T-helper 17 cell (primary cell): ENCODE data around the gene TXNDC5. TPM values are rescaled to one million over a fixed set of nuclear protein-coding genes. Genes with fewer than 3 reads are reported as not detected.
A peak's percentile ranks its signal among the peaks of the same experiment; 100 is the strongest.

Experiments used
- ATAC-seq: fragments of 150-1000 bp; cut with Tn5 transposase; 2 replicates; pipeline ENCODE4 v1.10.0; 2021; ENCODE audit warnings: mild to moderate bottlenecking, moderate library complexity
- DNase-seq, 3 donors: peaks; one replicate each; pipeline versions ENCODE4 v3.0.0 to v3.0.0-alpha.2; 2020 to 2021
- H3K9me3 ChIP-seq: one replicate; pipeline ENCODE4 v1.7.0; 2013; ENCODE audit warnings: low read length, mild to moderate bottlenecking; ENCODE audit not compliant: control insufficient read depth, poor library complexity, severe bottlenecking
- H3K27ac Mint-ChIP-seq: one replicate; pipeline ENCODE4 v1.8.0; 2022; ENCODE audit warnings: mild to moderate bottlenecking, moderate library complexity, mixed read lengths
- H3K27me3 Mint-ChIP-seq: one replicate; pipeline ENCODE4 v1.8.0; 2022; ENCODE audit warnings: mixed read lengths
- H3K36me3 Mint-ChIP-seq: one replicate; pipeline ENCODE4 v1.8.0; 2022; ENCODE audit warnings: low read depth, mixed read lengths
- H3K4me1 Mint-ChIP-seq: one replicate; pipeline ENCODE4 v1.8.0; 2022; ENCODE audit warnings: mild to moderate bottlenecking, mixed read lengths
- H3K4me3 Mint-ChIP-seq: one replicate; pipeline ENCODE4 v1.8.0; 2022; ENCODE audit warnings: mild to moderate bottlenecking, moderate library complexity, mixed read lengths
- total RNA-seq, 4 donors: library from RNA in 2 of 4; stranded (reverse) in 2 of 4; gene quantifications; one replicate each; pipeline ENCODE4 v1.2.3 and lab custom pipeline; 2022 to 2026

Gene TXNDC5
- total RNA-seq, 2 donors from 2014 or later, result 18.6 to 19.8 TPM

DNA sequence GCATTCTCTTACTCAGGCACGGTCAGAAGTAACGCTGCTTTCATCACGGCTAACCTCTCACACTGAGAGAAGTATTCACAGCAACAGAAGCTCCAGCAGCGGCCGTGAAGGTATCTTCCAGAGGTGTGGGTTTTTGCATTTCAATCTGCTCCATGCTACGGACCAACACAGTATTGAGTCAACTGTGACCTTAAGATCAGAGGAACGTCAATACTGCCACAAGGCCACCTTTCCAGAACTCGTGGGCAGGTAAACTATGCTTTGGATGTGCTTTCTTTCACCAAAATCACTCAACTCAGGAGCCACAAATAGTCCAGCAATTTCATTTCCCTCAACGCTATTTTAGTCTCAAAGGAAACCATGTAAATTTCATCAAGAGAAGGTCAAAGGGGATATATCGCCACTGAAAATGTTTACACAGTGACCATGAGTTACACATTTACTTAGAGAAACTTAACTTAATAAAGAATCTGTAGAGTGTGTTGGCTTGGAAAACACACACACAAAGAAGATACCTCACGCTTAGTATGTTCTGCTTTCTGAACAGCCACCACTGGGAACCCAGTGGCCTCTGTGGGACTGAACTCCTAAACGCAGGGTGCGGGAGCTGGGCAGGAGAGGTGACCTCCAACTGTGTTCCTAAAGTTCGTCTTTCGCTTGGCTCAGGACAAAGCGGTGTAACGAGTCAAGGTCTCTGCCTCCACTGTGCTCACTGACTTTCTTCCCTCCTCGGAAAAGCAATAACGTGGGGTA is 27.9 kb downstream of the TXNDC5 start:
- no peaks in the 10 kb centered on the region for H3K27me3 Mint-ChIP-seq
- no peaks in the 10 kb centered on the region for H3K9me3 ChIP-seq
- peaks cover 1% of the 10 kb centered on the region for H3K4me1 Mint-ChIP-seq
- peaks cover 18% of the 10 kb centered on the region for H3K36me3 Mint-ChIP-seq
- no peak overlapping the region for H3K27ac Mint-ChIP-seq
- ATAC-seq (no peak), DNase-seq (no peak)
- H3K4me3 Mint-ChIP-seq, result no peak overlapping the region

DNA sequence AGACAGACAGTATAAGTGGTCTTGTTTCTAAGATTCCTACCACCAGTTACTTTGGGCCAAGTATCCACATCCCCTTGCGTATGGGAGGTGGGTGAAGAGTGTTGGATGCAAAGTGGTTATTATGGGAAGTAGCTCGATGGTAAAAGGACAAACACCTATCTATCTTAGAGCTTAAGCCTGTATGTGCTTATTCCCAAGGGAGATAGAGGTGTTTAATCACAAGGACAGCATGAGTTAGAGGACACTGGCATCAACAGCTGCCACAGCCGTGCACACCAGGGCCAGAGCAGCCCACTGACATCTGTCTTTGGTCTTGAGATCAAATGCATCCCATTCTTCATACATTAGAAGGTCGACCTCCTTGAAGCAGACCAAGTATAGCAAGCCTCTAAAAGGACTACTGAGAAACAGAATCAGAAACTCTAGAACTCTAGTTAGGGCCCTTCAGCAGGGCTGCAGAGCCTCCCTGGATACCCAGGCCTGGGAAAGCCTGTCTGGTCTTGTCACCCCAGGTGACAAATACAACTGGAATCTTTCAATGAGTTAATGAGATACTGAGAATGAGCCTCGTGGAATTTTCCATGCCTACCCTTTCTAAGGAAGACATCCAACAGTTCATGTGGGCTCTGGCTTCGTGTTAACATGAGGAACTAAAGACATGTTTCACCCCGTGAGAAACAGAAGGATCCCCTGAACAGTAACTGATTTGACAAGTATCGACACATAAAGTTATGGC is 28.7 kb downstream of the TXNDC5 start:
- DNase-seq (no peak), ATAC-seq (no peak)
- Mint-ChIP-seq H3K27ac (no peak overlapping the region), H3K4me1 (no peaks in the 10 kb centered on the region), H3K4me3 (no peak overlapping the region), H3K27me3 (no peaks in the 10 kb centered on the region), H3K36me3 (peaks cover 15% of the 10 kb centered on the region)
- no peaks in the 10 kb centered on the region for H3K9me3 ChIP-seq

DNA sequence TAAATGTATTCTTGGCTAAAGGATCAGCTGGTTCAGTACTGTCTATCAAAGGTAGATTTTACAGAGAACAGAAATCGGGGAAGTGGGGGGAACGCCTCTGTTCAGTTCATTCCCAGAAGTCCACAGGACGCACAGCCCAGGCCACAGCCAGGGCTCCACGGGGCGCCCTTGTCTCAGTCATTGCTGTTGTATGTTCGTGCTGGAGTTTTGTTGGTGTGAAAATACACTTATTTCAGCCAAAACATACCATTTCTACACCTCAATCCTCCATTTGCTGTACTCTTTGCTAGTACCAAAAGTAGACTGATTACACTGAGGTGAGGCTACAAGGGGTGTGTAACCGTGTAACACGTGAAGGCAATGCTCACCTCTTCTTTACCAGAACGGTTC is 29.9 kb downstream of the TXNDC5 start:
- no peaks in the 10 kb centered on the region for H3K4me1 Mint-ChIP-seq
- no peak for ATAC-seq
- H3K27me3 Mint-ChIP-seq, result no peaks in the 10 kb centered on the region

DNA sequence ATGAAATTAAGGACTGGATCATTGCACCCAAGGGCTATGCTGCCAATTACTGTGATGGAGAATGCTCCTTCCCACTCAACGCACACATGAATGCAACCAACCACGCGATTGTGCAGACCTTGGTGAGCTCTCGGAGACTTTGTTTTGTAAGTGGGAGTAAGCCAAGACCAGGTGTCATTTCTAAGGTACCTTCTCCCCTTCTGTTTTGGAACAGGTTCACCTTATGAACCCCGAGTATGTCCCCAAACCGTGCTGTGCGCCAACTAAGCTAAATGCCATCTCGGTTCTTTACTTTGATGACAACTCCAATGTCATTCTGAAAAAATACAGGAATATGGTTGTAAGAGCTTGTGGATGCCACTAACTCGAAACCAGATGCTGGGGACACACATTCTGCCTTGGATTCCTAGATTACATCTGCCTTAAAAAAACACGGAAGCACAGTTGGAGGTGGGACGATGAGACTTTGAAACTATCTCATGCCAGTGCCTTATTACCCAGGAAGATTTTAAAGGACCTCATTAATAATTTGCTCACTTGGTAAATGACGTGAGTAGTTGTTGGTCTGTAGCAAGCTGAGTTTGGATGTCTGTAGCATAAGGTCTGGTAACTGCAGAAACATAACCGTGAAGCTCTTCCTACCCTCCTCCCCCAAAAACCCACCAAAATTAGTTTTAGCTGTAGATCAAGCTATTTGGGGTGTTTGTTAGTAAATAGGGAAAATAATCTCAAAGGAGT is 30.4 kb downstream of the TXNDC5 start:
- Mint-ChIP-seq H3K36me3 (peaks cover 13% of the 10 kb centered on the region), H3K27ac (no peak overlapping the region), H3K27me3 (no peaks in the 10 kb centered on the region), H3K4me3 (no peak overlapping the region), H3K4me1 (no peaks in the 10 kb centered on the region)
- ATAC-seq, result no peak
- DNase-seq, result no peak
- H3K9me3 ChIP-seq, result no peaks in the 10 kb centered on the region

More for the DNA sequence above, 29.9 kb downstream of the TXNDC5 start:
- Mint-ChIP-seq H3K4me3 (no peak overlapping the region), H3K36me3 (peaks cover 13% of the 10 kb centered on the region), H3K27ac (no peak overlapping the region)
- no peaks in the 10 kb centered on the region for H3K9me3 ChIP-seq
- DNase-seq, result no peak

DNA sequence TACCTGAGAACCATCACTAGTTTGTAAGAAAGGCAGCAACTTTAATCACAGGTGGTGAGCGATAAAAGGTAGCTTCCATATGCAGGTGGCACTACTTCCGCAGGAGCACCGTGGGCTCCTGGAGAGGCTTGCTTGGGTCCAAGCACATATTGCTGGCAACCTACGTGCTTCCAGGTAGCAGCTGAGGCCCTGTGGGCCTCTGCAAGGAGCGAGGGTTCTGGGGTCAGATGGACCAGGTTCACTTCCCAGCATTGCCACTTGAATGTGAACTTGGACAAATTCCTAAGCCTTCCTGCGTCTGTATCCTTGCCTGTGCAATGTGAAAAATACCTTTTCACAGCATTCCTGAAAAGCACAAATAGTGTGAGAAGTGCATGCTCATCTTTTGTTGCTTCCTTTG is 31.0 kb downstream of the TXNDC5 start:
- H3K9me3 ChIP-seq, result no peaks in the 10 kb centered on the region
- Mint-ChIP-seq H3K4me3 (no peak overlapping the region), H3K27ac (no peak overlapping the region), H3K4me1 (no peaks in the 10 kb centered on the region), H3K36me3 (peaks cover 10% of the 10 kb centered on the region), H3K27me3 (no peaks in the 10 kb centered on the region)
- ATAC-seq, result no peak
- no peak for DNase-seq

DNA sequence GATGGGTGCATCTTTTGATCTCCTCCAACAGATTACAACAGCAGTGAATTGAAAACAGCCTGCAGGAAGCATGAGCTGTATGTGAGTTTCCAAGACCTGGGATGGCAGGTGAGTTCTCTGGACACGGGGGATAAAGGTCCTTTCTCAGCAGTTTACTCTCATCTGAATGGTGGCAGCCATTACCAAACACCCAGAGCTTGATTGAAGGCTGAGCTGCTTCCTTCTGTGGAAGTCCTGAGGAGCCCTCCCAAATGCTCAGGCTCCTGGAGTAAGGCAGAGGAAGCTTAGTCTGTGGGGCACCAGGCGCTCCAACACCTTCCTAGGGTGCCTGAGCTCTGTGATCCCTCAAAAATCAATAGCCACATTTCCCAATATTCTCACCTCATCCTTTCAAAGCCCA is 31.5 kb downstream of the TXNDC5 start:
- ATAC-seq, result no peak
- Mint-ChIP-seq H3K4me3 (no peak overlapping the region), H3K36me3 (peaks cover 10% of the 10 kb centered on the region), H3K27me3 (no peaks in the 10 kb centered on the region), H3K27ac (no peak overlapping the region), H3K4me1 (no peaks in the 10 kb centered on the region)
- no peak for DNase-seq
- H3K9me3 ChIP-seq, result no peaks in the 10 kb centered on the region

DNA sequence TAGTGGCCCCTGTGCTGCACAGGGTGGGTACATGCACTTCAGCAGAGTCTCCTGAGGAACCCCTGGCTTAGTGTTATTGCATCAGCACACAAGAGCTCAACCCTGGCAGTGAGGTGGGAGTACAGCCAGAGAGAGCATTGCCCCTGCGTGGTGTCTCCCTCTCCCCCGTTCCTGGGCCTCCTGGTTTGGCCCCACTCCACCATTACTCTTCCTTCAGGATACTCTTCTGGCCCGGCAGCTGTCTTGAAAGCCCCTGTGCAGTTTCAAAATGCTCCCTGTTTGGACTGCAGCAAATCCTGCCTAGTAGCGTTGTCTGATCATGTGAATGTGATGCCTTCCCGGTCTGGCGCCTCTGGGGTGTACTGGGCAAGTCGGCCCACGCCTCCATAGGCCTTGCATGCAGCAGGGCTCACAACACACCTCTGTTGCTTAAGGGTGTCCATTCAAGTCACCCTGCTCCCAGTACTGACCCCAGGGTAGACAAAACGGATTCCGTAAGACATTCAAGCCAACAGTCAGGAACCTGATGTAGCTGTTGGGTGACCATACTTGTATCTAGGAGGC is 32.1 kb downstream of the TXNDC5 start:
- H3K27me3 Mint-ChIP-seq, result no peaks in the 10 kb centered on the region
- no peaks in the 10 kb centered on the region for H3K4me1 Mint-ChIP-seq
- H3K4me3 Mint-ChIP-seq, result no peak overlapping the region
- ATAC-seq (no peak), DNase-seq (no peak)
- peaks cover 10% of the 10 kb centered on the region for H3K36me3 Mint-ChIP-seq
- peaks cover 3% of the 10 kb centered on the region for H3K9me3 ChIP-seq
- no peak overlapping the region for H3K27ac Mint-ChIP-seq

DNA sequence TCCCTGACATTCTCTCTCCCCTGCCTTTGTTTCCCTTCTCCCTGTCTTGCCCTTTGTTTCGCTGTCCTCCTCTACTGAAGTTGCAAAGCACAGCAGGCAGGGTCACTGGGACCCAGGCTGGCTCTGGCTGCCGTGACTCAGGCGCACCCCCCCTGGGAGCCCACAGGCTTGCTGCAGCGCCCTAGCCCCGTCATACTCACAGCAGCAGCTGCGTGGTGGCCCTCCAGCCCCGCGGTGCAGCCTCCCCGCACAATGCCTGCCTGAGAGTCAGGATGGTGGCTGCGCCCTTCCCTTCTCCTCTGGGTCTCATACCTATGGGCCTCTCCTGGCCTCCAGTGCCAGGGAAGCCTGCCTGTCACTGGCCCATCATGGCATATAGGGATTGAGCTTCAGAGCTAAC is 41.7 kb downstream of the TXNDC5 start:
- no peak overlapping the region for H3K4me3 Mint-ChIP-seq
- H3K36me3 Mint-ChIP-seq, result no peaks in the 10 kb centered on the region
- H3K9me3 ChIP-seq, result peaks cover 4% of the 10 kb centered on the region
- no peak for DNase-seq
- peaks cover 21% of the 10 kb centered on the region for H3K27me3 Mint-ChIP-seq
- ATAC-seq, result no peak
- H3K4me1 Mint-ChIP-seq, result no peaks in the 10 kb centered on the region
- no peak overlapping the region for H3K27ac Mint-ChIP-seq

DNA sequence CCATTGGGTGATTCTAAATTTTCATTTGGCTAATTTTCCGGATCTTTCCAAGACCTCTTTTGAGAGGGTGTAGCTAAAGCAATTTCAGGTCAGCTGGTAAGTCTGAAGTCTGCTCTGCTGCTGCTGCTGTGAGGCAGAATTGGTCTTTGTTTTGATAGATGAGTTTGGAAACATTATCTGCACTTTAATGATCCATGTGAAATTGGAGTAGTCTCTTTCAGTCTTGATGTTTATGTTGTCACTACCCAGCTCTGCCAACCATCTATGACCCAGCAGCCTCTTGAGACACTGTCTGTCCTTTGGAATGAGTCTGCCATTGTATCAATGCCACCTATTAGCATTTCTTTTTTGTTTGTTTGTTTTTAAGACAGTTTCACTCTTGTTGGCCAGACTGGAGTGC is 44.1 kb downstream of the TXNDC5 start:
- no peaks in the 10 kb centered on the region for H3K36me3 Mint-ChIP-seq
- H3K27me3 Mint-ChIP-seq, result peaks cover 29% of the 10 kb centered on the region
- no peaks in the 10 kb centered on the region for H3K4me1 Mint-ChIP-seq
- no peak overlapping the region for H3K4me3 Mint-ChIP-seq
- no peaks in the 10 kb centered on the region for H3K9me3 ChIP-seq
- H3K27ac Mint-ChIP-seq, result no peak overlapping the region
- no peak for DNase-seq
- ATAC-seq, result no peak

DNA sequence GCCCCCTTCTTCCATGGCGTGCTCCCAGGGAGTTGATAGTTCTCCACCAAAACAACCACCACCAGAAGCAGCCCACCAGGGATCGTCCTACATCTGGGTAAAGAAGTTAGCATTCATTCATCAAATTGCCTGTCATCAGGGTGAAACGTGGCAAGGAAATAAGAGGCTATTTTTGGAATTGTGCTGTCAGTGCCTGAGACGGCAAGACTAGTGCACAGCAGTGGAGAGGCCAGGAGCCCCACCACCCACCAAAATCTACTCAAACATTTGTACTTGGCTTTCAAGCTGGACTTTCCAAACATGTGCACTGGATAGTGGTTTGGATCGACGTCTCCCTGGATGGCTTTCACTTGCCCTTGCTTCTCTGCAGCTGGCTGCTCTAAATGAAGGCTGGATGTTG is 44.8 kb downstream of the TXNDC5 start:
- Mint-ChIP-seq H3K4me3 (no peak overlapping the region), H3K36me3 (no peaks in the 10 kb centered on the region), H3K27me3 (peaks cover 26% of the 10 kb centered on the region), H3K4me1 (no peaks in the 10 kb centered on the region), H3K27ac (no peak overlapping the region)
- H3K9me3 ChIP-seq, result no peaks in the 10 kb centered on the region
- no peak for DNase-seq
- ATAC-seq, result no peak

DNA sequence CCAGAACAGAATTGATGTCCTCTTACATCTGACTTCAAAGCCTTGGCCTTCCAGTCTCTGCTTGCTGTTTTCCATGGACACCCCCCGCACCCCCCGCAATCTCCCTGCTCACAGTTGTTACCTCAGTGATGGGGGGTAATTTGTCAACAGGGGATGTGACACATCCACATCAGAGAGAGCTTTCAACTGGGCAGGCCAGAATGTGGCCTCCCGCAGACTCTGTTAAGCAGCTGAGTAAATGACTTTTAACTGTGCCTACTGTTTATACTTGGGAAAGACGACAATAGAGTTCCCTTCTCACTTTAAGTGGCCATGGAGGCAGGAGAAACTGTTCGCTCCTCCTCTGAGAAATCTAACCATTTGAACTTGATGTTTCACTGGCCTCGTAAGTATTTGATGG is 51.0 kb downstream of the TXNDC5 start:
- no peak overlapping the region for H3K27ac Mint-ChIP-seq

DNA sequence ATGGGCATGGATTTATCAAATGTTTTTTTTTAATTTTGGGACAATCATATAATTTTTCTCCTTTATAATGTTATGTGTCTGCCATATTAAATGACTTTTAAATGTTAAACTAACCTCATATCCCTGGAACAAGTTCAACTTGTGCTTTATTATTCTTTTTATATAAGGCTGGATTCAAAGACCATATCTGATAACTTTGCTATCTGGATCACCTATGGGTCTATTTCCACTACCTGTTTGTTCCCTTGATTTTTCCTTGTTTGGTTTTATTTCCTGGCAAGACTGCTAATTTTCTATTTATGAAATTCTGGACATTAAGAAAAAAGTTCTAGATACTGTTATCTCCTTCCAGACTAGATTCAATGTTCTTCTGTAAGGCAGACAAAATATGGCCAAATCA is 58.8 kb downstream of the TXNDC5 start:
- Mint-ChIP-seq H3K36me3 (no peaks in the 10 kb centered on the region), H3K27ac (peak overlapping the region; percentile 14), H3K4me1 (no peaks in the 10 kb centered on the region), H3K4me3 (no peak overlapping the region), H3K27me3 (peaks cover 4% of the 10 kb centered on the region)
- H3K9me3 ChIP-seq, result no peaks in the 10 kb centered on the region
- DNase-seq (no peak), ATAC-seq (no peak)

More for the DNA sequence above, 51.0 kb downstream of the TXNDC5 start:
- peaks cover 31% of the 10 kb centered on the region for H3K27me3 Mint-ChIP-seq
- H3K9me3 ChIP-seq, result no peaks in the 10 kb centered on the region
- no peak overlapping the region for H3K4me3 Mint-ChIP-seq
- DNase-seq, result no peak
- ATAC-seq, result no peak
- H3K36me3 Mint-ChIP-seq, result no peaks in the 10 kb centered on the region
- no peaks in the 10 kb centered on the region for H3K4me1 Mint-ChIP-seq

DNA sequence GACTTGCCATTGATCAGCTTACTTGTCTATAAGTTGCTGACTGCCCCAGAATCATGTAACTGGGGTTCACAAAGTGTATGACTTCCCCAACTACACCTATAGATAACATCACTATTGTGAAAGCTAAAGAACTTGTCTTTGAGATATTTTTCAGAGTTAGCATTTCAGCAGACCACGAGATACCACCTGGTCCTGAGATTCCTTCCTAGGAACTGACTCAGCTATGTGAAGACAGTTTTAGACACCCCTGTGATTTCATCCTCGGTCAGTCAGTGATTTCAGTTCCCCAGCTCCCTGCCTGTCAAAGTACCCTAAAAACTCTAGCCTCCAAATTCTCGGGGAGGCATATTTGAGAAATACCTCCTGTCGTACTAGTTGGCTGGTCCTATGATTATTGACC is 62.4 kb downstream of the TXNDC5 start:
- ATAC-seq, result no peak
- Mint-ChIP-seq H3K4me3 (no peak overlapping the region), H3K36me3 (no peaks in the 10 kb centered on the region), H3K4me1 (no peaks in the 10 kb centered on the region), H3K27me3 (peaks cover 14% of the 10 kb centered on the region), H3K27ac (no peak overlapping the region)
- no peaks in the 10 kb centered on the region for H3K9me3 ChIP-seq
- no peak for DNase-seq
